Measurements from ENCODE around the gene CCDC178.
"Not testable (repeated sequence)": the region's sequence is repeated elsewhere in the genome, so short reads cannot be mapped to it uniquely, and the experiment has no call there.

The CCDC178 gene, protein sequence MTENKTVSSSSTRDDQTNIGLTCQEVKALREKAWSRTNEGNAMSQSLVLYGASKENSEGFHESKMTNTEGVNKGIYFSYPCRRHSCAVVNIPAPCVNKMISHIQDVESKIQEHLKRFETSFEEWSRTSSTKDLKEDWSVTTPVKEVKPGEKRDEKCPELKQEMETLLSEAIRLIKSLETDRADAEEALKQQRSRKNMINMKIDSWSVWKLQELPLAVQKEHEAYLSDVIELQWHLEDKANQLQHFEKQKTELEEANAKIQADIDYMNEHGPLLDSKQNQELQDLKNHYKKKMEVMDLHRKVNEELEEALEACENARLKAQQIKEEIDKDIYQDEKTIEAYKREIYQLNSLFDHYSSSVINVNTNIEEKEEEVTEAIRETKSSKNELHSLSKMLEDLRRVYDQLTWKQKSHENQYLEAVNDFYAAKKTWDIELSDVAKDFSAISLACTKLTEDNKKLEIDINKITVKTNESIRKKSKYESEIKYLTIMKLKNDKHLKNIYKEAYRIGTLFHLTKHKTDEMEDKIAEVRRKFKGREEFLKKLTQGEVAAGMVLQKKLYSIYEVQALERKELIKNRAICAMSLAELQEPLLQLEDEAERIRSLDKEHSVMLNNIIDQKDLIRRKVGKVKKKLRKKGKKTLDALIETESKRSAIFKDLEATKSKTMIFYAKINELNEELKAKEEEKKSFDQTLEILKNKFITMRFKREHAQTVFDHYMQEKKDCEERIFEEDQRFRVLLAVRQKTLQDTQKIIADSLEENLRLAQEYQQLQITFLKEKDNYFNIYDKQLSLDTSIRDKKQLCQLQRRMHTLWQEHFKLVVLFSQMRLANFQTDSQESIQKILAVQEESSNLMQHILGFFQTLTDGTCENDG
- total RNA-seq, result 0 to 0.13 (median 0) reads per million in 18 experiments

DNA sequence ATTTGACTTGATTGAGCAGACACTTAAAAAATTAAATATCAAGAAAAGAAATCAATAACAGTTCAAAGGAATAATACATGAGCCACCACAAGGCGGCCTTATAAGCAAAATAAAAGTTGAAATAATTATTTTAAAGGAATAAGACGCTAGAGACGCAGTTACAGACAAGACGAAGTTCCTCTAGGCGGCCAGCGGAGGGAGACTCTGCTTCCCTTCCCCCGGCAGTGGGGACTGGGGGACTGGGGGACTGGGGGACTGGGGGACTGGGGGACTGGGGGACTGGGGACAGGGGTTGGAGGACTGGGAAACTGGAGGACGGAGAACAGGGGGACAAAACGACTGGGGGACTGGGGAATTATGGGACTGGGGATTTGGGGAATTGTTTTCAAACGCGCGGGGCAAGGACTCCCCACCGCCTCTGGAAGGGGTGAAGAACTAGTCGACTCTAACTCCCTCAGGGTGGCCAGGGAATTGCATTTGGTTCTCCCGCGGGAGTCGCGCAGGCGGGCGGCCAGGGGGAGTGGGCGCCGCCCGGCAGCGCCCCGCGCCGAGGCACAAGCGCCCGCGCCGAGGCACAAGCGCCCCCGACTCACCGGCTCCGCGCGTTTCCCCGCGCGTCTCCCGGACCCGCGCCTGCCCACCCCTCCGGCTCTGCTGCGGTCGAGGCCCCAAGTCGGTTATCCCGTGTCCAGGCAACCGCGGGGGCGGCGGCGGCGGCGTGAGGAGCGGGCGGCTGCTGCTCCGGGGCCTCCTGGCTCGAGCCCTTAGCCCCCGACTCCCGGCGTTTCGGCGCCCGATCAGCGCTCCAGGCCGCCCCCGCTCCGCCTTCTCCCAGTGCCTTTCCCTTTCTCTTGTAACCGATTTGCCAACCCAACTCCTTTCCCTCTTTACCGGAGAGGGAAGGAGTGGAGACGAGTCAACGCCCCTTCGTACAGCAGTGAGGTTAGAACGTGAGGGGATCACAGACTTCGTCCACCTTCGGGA is at the start of gene CCDC178:
TSS of gene CCDC178 (minus strand) at position 662 of the 984 bp plus-strand sequence. CDS start 28,633 bp downstream, outside the sequence.
- no peak for DNase-seq

DNA sequence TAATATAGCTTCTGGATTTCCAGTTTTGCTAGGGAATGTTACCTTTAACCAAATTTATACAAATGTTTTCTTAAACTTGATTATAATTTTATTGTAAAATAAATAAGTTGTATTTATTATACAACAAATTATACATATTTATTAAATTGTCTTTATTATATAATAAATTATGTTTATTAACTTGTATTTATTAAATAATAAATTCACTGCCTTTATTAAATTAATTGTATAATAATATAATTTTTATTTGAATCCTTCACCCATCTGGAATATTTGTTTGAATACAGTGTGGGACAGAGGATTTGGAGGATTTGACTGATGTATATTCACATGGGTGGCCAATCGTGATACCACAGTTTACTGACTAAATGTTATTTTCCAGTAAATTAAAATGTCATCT is 43.4 kb upstream of the CCDC178 start:
- DNase-seq, result no peak

DNA sequence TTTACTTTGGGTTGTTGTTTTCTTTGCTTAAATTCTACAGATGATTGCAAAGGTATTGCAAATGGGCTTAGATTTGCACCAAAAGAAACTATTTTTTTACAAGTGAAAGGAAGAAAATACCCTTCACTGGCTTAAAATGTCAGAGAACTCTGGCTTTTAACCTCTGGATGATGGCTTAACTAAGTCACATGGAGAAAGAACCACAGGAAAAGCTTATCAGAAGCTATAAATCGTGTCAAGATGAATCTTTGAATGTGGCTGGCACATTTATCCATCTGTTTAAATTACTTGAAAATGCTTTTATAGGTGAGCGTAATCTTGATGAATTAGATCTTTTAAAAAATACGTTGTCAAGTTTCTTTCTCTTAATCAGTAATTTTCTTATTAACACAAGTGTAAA is 32.0 kb upstream of the CCDC178 start:
- DNase-seq, result no peak

DNA sequence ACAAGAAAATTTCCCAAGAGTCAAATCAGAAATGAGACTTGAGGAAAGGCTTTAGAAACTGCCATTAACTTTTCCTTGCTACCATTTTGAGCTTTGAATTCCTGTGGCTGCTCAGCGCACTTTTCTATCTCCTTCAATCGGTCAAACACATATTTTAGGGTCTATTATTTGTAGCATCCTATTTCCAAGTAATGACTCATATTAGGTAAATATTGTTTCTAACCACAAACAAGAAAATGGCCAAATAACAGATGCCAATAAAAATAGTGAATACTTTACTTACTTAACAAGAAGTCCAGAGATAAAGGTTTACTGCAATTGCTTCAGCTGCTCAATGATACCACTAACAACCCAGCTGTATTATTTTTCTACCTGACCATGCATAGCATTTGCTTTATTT is 29.7 kb upstream of the CCDC178 start:
- DNase-seq, result no peak

DNA sequence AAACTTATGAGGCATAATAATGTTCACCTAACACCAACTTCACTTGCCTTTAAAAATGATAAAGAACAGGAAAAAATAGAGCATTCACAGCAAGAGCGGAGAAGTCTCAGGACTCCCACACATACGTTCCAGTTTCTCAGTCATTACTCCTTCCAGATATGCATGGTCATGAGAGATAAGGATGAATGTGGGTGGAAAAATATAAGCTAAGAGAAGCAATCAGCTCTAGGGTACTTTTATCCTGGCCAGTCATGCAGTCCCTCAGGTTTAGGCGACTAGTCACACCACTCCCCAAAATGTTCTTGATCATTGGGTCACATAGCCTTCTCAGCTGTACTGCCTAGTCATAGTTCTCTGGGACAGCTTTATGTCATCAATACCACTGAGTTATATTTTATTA is 29.2 kb upstream of the CCDC178 start:
- no peak for DNase-seq

DNA sequence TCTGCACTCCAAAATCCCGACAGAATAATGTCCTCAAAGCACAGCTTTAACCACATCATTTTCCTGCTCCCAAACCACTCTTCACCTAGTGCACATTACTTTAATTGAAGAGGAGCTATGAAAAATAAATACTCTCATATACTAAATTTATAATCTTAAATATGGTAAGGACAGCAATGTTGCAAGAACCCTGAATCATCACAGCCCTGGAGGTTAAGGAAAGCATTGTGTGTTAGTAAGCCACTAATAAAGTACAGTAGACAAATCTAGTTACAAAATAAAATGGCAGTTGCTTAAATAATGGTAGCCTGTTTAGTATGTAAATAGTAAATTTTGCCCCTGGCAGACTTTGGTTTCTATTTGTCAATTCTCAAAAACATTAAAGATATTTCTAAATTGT is 27.0 kb upstream of the CCDC178 start:
- DNase-seq, result no peak

DNA sequence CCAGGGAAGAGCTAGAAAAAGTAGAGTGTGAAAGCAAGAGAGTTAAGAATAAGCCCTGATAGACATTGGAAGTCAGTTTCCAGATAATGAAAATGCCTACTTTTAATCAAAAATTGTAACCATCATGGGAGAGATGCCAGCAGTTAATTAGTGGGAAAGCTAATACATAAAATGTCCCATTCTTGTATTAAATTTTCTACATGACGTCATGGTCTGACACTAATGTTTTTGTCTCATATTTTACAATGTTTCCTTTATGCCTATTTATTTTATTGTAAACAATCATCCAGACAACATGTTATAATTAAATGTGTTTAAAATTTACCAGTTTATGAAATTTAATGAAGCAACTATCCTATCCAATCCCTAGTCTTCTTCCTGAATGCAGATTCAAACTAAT is 26.3 kb upstream of the CCDC178 start:
- no peak for DNase-seq

DNA sequence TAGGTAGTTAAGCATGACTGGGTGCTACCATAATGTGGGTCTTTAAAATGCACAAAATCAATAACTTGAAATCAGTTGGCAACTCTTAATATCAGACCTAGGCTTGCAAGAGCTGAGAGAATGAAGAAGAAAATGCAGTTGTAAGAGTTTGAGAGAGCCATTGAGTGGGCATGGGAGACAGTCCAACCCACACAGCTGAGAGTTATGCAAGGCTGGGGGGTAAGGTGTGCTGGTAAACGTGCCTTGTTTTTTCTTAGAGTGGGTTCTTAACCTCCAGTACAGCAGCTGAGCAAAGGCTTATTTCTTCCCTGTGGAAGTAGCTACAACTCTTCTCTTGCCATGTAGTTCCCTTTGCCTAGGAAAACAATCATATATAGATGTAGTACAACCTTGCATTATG is 20.2 kb upstream of the CCDC178 start:
- no peak for DNase-seq

DNA sequence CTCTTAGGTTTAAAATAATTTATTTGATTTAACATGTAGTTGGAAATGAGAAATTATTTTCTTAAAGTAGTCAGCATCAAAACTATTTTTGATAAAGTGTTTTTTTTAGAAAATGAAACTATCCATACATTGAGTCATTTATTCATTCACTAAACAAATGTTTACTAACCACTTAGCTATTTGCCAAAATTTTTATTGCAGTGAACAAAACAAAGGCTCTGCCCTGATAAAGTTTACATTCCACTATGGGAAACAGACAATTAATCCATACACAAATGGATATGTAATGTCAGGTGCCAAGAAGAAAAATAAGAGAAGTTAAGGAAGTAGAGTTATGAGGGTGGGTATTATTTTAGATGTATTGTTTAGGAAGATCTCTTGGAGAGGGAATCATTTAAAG is 19.1 kb upstream of the CCDC178 start:
- no peak for DNase-seq

DNA sequence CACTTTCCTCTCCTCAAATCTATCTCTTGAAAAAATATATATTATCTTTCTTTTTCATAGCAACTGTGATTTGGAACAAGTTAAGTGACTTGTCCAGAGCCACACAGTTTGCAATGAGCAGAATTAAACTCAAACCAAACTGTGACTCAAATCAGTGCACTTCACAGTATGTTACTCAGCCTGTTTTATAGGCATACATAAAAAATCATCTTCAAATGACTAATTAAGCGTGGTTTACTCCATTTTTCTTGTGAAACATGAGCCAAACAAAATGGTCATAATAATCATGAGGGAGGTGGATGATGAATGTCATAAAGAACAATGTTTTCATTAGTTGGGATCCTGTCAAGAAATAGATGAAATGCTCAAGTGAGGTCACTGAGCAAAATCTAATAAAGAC is 6.1 kb upstream of the CCDC178 start:
- DNase-seq, result no peak

DNA sequence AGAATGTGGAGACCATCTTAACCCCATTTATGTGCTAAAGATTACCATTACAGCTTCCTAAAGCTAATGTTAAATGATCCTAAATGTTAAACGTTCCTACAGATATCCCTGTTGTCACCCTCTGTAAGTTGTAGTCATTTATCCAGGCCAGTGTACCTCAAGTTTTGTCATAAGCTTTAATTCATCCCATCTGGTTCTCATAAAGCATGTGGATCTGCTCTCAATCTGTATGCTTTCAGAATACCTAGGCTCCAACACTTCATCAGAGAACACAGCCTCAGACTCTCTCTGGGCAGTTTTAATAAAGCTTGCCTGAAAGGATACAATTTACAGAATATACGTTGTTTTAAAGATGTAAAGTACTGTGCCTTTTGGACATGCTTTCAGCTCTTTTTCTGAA is 4.2 kb upstream of the CCDC178 start:
- no peak for DNase-seq

DNA sequence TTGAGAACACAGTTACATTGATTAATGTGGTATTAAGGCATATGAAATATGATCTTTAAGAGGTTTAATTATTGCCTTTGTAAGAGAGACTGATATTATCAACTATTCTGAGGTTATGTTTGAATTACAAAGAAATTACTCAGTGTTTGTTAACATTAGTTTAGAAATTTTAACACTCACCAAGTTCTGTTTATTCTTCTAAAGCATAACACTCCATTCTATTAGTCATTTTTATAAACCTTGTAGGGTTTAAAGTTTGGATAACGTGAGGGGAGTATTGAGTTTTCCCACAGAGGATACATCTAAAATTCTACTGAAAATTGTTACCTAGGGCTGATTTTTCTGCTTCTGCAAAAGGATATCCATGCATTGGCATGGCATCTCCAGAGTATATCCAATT is 7.7 kb downstream of the CCDC178 start:
- DNase-seq, result no peak

DNA sequence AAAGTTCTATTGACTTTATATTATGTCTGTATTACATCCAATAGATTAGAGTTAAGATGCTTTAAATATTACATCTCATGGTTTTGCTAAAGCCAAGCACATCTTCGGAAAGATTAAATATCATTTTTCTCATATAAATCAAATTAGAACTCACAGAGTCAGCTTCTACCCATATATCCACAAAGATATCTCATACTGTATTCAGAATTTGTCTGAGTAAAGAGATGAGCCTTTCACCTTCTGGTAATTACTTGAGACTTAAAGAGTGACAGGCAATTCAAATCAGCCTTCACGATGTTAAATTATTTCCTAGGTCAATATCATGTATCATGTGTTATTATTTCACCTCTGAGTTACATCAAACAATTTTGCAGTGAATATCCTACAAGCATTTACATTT is 13.0 kb downstream of the CCDC178 start:
- DNase-seq, result no peak

DNA sequence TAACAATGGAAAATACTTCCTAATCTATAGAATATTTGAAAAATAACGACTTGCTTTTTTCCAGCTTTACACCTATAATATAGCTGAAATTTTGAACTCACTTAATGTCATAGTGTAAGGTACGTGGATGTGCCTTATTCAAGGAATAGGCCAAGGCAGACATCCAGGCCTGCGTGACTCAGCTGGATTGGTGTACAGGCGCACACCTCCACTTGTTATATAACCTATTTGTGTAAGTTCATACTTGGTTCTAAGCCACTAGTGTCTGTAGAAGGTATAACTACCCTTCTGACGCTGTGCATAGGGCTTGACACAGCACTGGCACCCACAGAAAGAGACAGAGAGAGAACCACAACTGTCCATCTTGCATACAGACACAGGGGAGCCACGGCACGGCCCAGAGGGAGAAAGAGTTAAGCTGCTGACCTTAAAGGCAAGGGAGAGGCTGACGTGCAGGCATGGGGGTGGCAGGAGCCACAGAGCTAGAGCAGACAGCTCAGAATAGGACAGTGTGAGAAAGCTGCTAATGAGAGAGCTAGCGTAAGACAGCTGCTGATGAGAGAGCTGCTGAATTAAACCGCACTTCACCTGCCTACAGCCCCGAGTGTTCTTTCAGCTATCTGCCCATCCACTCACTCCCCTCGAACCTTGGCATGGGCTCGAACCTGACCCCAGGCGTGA is 16.1 kb downstream of the CCDC178 start:
- no peak for DNase-seq

DNA sequence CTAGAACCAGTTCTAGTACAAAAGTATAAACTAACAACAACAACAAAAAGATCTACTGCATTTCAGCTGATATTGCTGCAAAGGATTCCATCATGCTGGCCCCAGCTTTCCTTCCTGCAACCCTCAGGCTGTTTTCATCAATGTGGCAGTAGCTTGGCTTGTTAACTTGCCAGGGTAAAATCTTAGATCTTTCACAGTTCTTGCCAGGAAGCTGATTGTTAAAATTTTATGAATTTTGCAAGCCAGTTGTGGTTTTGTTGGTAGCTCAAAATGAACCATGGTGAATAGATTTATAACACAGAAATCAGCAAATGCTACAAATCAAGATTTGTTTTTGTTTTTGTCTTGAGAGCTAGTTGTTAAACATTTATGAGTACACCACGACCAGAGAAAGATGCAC is 19.3 kb downstream of the CCDC178 start:
- no peak for DNase-seq

DNA sequence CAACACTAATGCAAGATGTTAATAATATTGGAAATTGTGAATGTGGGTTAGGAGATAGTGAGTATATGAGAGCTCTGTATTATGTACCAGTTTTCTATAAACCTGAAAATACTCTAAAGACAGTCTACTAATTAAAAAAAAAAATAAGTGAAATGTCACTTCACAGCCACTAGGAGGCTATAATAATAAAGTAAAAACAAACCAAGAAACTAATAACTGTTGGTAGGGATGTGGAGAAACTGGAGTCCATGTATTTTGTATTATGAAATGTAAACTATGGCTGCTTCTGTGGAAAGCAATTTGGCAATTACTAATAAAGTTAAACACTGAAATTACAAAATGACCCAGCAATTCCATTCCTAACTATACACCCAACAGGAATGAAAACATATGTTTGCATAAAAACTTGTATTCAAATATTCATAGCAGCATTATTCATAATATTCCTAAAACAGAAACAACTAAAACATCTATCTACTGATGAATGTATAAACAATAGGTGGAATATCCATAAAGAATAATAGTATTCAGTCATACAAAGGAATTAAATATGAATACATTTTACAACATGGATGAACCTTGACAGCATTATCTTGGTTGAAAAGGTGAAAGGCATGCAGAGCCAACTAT is 36.2 kb downstream of the CCDC178 start:
- DNase-seq, result no peak

DNA sequence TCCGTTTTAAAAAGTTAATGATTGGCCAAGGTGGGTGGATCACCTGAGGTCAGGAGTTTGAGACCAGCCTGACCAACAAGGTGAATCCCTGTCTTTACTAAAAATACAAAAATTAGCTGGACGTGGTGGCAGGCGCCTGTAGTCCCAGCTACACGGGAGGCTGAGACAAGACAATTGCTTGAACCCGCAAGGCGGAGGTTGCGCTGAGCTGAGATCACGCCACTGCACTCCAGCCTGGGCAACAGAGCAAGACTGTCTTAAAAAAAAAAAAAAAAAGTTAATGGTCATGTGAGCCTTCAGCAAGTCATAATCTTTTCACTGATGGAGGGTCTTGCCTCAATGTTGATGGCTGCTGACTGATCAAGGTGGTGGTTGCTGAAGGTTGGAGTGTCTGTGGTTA is 41.6 kb downstream of the CCDC178 start:
- not testable (repeated sequence) for DNase-seq

DNA sequence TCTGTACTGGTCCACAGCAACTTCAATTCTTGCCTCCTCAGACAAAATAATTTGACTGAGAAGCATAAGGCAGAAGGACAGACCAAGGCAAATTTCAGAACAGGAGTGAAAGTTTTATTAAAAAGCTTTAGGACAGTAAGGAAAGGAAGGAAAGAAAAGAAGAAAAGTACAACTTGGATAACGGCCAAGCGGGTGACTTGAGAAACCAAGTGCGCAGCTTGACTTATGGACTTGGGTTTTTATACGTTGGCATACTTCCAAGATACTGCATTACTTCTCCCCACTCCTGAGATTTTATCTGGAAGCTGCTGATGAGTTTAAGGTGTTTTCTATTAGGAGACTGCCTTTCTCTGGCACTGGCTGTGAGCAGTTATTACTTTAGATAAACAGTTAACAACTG is 64.7 kb downstream of the CCDC178 start:
- DNase-seq, result no peak

DNA sequence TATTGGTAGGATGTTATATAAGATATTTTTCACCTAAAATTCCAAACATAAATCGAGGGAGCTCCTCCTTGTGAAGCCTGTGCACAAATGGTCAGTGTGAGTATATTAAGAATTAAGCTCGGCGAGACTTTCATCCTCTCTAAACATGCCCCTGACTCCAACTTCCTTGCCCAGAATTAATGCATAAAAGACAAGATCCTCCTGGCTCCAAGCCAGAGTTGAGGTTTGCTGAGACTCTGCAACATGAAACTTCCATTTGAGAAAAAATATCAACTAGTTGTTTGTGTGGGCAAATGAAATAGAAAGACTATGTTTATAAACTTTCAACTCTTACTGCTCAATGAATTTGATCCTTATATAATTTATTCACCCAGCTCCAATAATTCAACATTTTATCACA is 68.1 kb downstream of the CCDC178 start:
- no peak for DNase-seq

DNA sequence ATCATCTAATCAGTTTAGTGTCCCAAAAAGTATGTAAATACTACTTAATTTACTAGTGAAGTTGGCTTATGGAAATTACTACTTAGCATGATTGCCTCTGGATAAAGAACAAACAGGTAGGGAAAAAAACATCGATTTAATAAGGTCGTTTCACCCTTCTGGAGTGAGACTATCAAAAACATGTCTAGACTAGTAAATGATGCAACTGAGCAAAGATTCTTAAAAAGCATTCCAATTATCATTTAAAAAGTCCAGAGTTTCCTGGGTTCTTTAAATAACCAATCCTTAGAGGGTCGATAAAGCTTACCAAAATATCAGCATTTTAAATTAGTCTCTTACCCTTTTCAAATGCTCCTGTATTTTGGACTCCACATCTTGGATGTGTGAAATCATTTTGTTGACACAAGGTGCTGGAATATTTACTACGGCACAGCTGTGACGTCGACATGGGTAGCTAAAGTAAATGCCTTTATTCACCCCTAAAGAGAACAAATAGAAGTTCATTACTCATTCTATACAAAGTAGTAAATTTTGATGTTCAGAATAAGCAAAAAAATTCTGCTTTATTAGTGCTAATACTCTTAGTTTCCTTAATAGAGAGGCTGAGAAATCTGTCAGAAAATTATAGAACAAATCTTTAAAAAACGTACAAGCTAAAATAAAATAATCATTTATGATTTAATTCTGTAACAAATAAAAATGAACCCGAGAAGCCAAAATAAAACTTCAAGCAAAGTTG is 70.6 kb downstream of the CCDC178 start:
- DNase-seq, result no peak

DNA sequence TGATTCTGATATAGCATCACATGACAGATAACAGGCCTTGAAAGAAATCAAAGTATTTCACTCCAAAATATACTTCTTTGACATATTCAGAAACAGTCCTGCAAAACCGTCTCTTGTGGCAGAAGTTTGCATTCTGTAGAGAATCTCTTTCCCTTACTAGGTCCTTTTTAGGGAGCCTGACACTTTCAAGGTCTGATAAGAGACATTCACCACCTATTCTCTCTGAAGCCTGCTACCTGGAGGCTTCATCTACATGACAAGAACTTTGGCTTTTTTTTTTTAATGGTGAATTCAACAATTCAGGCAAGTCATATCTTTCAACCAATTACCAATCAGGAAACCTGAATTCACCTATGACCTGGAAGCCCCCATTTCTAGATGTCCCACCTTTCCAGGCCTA is 83.8 kb downstream of the CCDC178 start:
- DNase-seq, result no peak

Measured in inflammatory macrophage (primary cell).